K562 (cell line): ENCODE measurements around the gene RCC1. TPM values are rescaled to one million over a fixed set of nuclear protein-coding genes. Genes with fewer than 3 reads are reported as not detected.

Experiments
- ATAC-seq: fragments of 200-7000 bp; cut with Tn5 transposase; 3 replicates; pipeline ENCODE4 v1.9.1; 2020; ENCODE audit warnings: moderate library complexity
- BruUV-seq: library from RNA; stranded (reverse); fragments of 400-500 nt; replicated peaks from 2 replicates; lab custom pipeline; 2021; lab: Mats Ljungman, UMichigan
- CTCF ChIA-PET: fragments of 300-600 bp; formaldehyde crosslinking; extraction: SDS; loops from one replicate; lab custom pipeline; 2021; ENCODE audit warnings: low intra/inter-chr PET ratio; lab: Yijun Ruan, JAX
- POLR2A ChIA-PET: fragments of 300-600, 350-650 bp; sonication (Branson Sonifier 250); formaldehyde crosslinking; extraction: SDS; loops from one replicate; lab custom pipeline; 2021; ENCODE audit warnings: antibody characterized with exemption, inconsistent platforms; lab: Yijun Ruan, JAX
- DNase-seq, 4 experiments: peaks; one replicate each; pipeline versions ENCODE4 v3.0.0 to v3.0.0-alpha.2; 2011 to 2018; ENCODE audit warnings: low spot score in 3 of 4, mixed read lengths in 3 of 4; ENCODE audit errors: extremely low read depth in 1 of 4
- FAIRE-seq: peaks from 2 replicates; lab custom pipeline; 2011; peaks lifted over from hg19 to GRCh38; lab: Jason Lieb, UNC
- H2AFZ ChIP-seq: 2 replicates; pipeline ENCODE4 v1.6.0; 2011; ENCODE audit warnings: low read depth, low read length, control low read depth, inconsistent platforms
- H3K27ac ChIP-seq: fragments of 200-600 bp; 3 replicates; pipeline ENCODE4 v1.8.0; 2011; ENCODE audit warnings: low read depth, mild to moderate bottlenecking, control low read depth, inconsistent platforms, low read length, moderate library complexity, mixed read lengths; ENCODE audit errors: extremely low read depth
- H3K27me3 ChIP-seq, 2 experiments: fragments of 300-600 bp in 1 of 2; 2 replicates in 1 of 2; 3 replicates in 1 of 2; pipeline versions ENCODE4 v1.6.0 to v1.8.0; 2011; ENCODE audit warnings: inconsistent platforms in 2 of 2, low read length in 2 of 2, mild to moderate bottlenecking in 1 of 2, mixed read lengths in 1 of 2, moderate library complexity in 1 of 2; ENCODE audit not compliant: control insufficient read depth in 2 of 2, insufficient read depth in 2 of 2
- H3K36me3 ChIP-seq: fragments of 300-600 bp; 3 replicates; pipeline ENCODE4 v1.8.0; 2011; ENCODE audit warnings: mild to moderate bottlenecking, low read length, inconsistent platforms; ENCODE audit not compliant: control insufficient read depth, insufficient read depth
- H3K4me1 ChIP-seq, 2 experiments: fragments of 200-600 bp in 1 of 2; replicated peaks in 1 of 2; 2 replicates in 1 of 2; 3 replicates in 1 of 2; pipeline versions ENCODE4 v1.5.1 to v1.8.0; 2011; ENCODE audit warnings: inconsistent platforms in 2 of 2, low read length in 2 of 2, mild to moderate bottlenecking in 1 of 2, mixed read lengths in 1 of 2, moderate library complexity in 1 of 2; ENCODE audit not compliant: control insufficient read depth in 2 of 2, insufficient read depth in 2 of 2
- H3K4me2 ChIP-seq: 2 replicates; pipeline ENCODE4 v1.6.1; 2011; ENCODE audit warnings: low read length, control low read depth, inconsistent platforms, mixed read lengths; ENCODE audit not compliant: insufficient read depth
- H3K4me3 ChIP-seq: fragments of 200-600 bp; sonication (generic), shearing (Covaris generic); 2 replicates; pipeline ENCODE4 v1.5.1; 2016; ENCODE audit warnings: control low read depth, inconsistent platforms
- H3K79me2 ChIP-seq: fragments of 200-600 bp; 3 replicates; pipeline ENCODE4 v1.8.0; 2011; ENCODE audit warnings: low read length, inconsistent platforms; ENCODE audit not compliant: control insufficient read depth, insufficient read depth
- H3K9ac ChIP-seq, 2 experiments: 2 replicates each; pipeline versions ENCODE4 v1.6.0 to v1.6.1; 2011; ENCODE audit warnings: low read depth in 2 of 2, low read length in 2 of 2, control low read depth in 1 of 2, inconsistent platforms in 1 of 2, mild to moderate bottlenecking in 1 of 2, mixed read lengths in 1 of 2; ENCODE audit not compliant: insufficient read depth in 1 of 2
- H3K9me1 ChIP-seq: one replicate; pipeline ENCODE4 v1.6.0; 2011; ENCODE audit warnings: inconsistent platforms, mild to moderate bottlenecking, low read length, moderate library complexity; ENCODE audit not compliant: control insufficient read depth, insufficient read depth
- H3K9me3 ChIP-seq: replicated peaks from 2 replicates; pipeline ENCODE4 v1.5.1; 2011; ENCODE audit warnings: low read depth, low read length, inconsistent platforms; ENCODE audit not compliant: control insufficient read depth, insufficient read depth
- H4K20me1 ChIP-seq: replicated peaks from 2 replicates; pipeline ENCODE4 v1.6.1; 2011; ENCODE audit warnings: low read length, inconsistent platforms, mixed read lengths; ENCODE audit not compliant: control insufficient read depth, insufficient read depth
- CBFA2T3 ChIP-seq: fragments of 450-650 bp; IDR thresholded peaks from 2 replicates; pipeline ENCODE4 v1.6.1; 2017
- FOXK1 ChIP-seq: sonication (generic); formaldehyde crosslinking; IDR thresholded peaks from 2 replicates; pipeline ENCODE4 v1.8.0; 2022; ENCODE audit warnings: missing genetic modification reagents, mild to moderate bottlenecking, borderline replicate concordance
- FOXM1 ChIP-seq, 2 experiments: fragments of 450-650 bp in 1 of 2; sonication (generic) in 1 of 2; formaldehyde crosslinking in 1 of 2; IDR thresholded peaks; 2 replicates each; pipeline versions ENCODE4 v1.6.1 to v1.9.0; 2017 to 2022; ENCODE audit warnings: low read depth in 2 of 2, mild to moderate bottlenecking in 2 of 2, missing genetic modification reagents in 1 of 2, moderate library complexity in 1 of 2
- MAFG ChIP-seq: fragments of 450-650 bp; conservative IDR thresholded peaks from 2 replicates; pipeline ENCODE4 v1.6.1; 2016; ENCODE audit warnings: missing genetic modification characterization, missing compliant biosample characterization
- MTF1 ChIP-seq: fragments of 250-450 bp; sonication (Bioruptor Pico); IDR thresholded peaks from 2 replicates; pipeline ENCODE4 v1.9.0; 2021; ENCODE audit warnings: moderate library complexity, mild to moderate bottlenecking, inconsistent platforms, borderline replicate concordance
- RBM15 ChIP-seq: fragments of 200-400 bp; formaldehyde crosslinking; IDR thresholded peaks from 2 replicates; pipeline ENCODE4 v1.6.1; 2018; ENCODE audit warnings: mild to moderate bottlenecking, low read length, moderate library complexity; ENCODE audit not compliant: insufficient read depth
- RBM25 ChIP-seq: fragments of 200-400 bp; formaldehyde crosslinking; IDR thresholded peaks from 2 replicates; pipeline ENCODE4 v1.6.1; 2018; ENCODE audit warnings: low read length, low read depth, moderate library complexity; ENCODE audit not compliant: severe bottlenecking
- SMARCE1 ChIP-seq: fragments of 450-650 bp; IDR thresholded peaks from 2 replicates; pipeline ENCODE4 v1.7.1; 2016; ENCODE audit warnings: mild to moderate bottlenecking
- SP1 ChIP-seq: sonication (generic); formaldehyde crosslinking; IDR thresholded peaks from 2 replicates; pipeline ENCODE4 v1.8.1; 2022; ENCODE audit warnings: mild to moderate bottlenecking, missing genetic modification reagents
- ZEB2 ChIP-seq: fragments of 450-650 bp; IDR thresholded peaks from 2 replicates; pipeline ENCODE4 v1.6.1; 2016
- ZNF133 ChIP-seq: fragments of 250-450 bp; sonication (Bioruptor Pico); IDR thresholded peaks from 2 replicates; pipeline ENCODE4 v1.4.0; 2020; ENCODE audit warnings: mild to moderate bottlenecking
- ZNF830 ChIP-seq: fragments of 250-450 bp; sonication (Bioruptor Pico); IDR thresholded peaks from 2 replicates; pipeline ENCODE4 v1.5.0; 2021; ENCODE audit warnings: mild to moderate bottlenecking
- WGBS: fragments of 100-300 bp; shearing (Covaris generic); methylation state at CpG from one replicate; pipeline ENCODE4 v1.1.6; 2016; ENCODE audit warnings: low coverage, mixed read lengths; ENCODE audit not compliant: insufficient coverage; ENCODE audit errors: missing lambda C conversion rate; 5-methylcytosine and 5-hydroxymethylcytosine counted together
- in situ Hi-C: fragments of 300-500 bp; cut with MboI; formaldehyde crosslinking; loops from 4 replicates; pipeline ENCODE4 v1.15.0; 2018; ENCODE audit warnings: inconsistent platforms, mixed read lengths
- intact Hi-C: fragments of 100-400 bp; cut with micrococcal nuclease; formaldehyde crosslinking; loops from 2 replicates; pipeline ENCODE4 v1.14.2; 2022
- polyA plus RNA-seq, 8 experiments: library from polyadenylated mRNA; depleted of rRNA in 4 of 8; stranded (reverse) in 5 of 8; unstranded in 3 of 8; fragments of >200 nt; fragmentation: Nextera tagmentation in 2 of 8; fragmentation: Illumina TruSeq in 1 of 8; extraction: Ambion mirVana in 2 of 8; extraction: Trizol in 1 of 8; gene quantifications; 2 replicates each; pipeline versions ENCODE4 v1.2.1 to v1.2.3, GENCODE V29; 2011 to 2014; ENCODE audit warnings: inconsistent platforms in 1 of 8, missing spikeins in 1 of 8
- total RNA-seq, 7 experiments: library from RNA; depleted of rRNA in 6 of 7; stranded (reverse); fragments of >200 nt in 6 of 7; fragmentation: Illumina TruSeq in 2 of 7; extraction: Trizol in 2 of 7; gene quantifications; 2 replicates each; pipeline versions ENCODE4 v1.2.1 to v1.2.3, GENCODE V29; 2011 to 2021; ENCODE audit warnings: low replicate concordance in 1 of 7

The RCC1 gene
- total and polyA plus RNA-seq, 9 of the 15 experiments (the other 6 are each of a cell fraction or from before 2014, with no cell fraction given) = 16.4 to 202 (median 107) TPM

- TF ChIP-seq ZNF133 (CRISPR knock-in tag) = no peak
- no peak for TF ChIP-seq MTF1 (CRISPR knock-in tag)
- no peak for TF ChIP-seq MAFG (tag)
Measured at GRCh38 chr1:28518000-28518744, 12.3 kb downstream of the RCC1 start (continued).

- under 1% methylated on average over 21 of the region's 21 CpGs for whole genome bisulfite sequencing
- POLR2A ChIA-PET = interaction anchor here (0.7 to 9.8 kb wide), 11 partner anchors 9 to 371 kb away, joined by 3 to 123 read pairs (median 3); partner anchors contain the start of genes RCC1 and RNU11
- Histone ChIP-seq H3K4me2 (peak overlapping the region; percentile 99), H3K4me3 (peak overlapping the region; percentile 74), H3K27ac (peak overlapping the region; percentile 99), H3K9ac (peak overlapping the region; percentile 93 to 98), H3K9me3 (no peaks in the 10 kb centered on the region), H4K20me1 (peaks cover 31% of the 10 kb centered on the region), H3K36me3 (peaks cover 34% of the 10 kb centered on the region; the same call in 2 of the 3 replicates), H3K79me2 (peaks cover 56% of the 10 kb centered on the region), H2AFZ (peak overlapping the region; percentile 93), H3K27me3 (no peaks in the 10 kb centered on the region), H3K4me1 (peaks cover 46 to 47% of the 10 kb centered on the region in 2 experiments), H3K9me1 (peaks cover 5% of the 10 kb centered on the region)
- intact Hi-C loops (loop anchor here (1.0 to 5.0 kb wide), 9 partner anchors 34 to 1027 kb away; partner anchors contain the start of genes PHACTR4, RNU11, TRNAU1AP and WASF2), in situ Hi-C loops (loop anchor here (5.0 kb wide), 1 partner anchor 83 kb away; no protein-coding TSS in a partner anchor)
- FAIRE-seq = peak; percentile 72
- peak; percentile 48 to 78 (median 62) for DNase-seq
- TSS peak; percentile 36 for BruUV-seq
- CTCF ChIA-PET = interaction anchor here (0.6 to 4.6 kb wide), 5 partner anchors 63 to 359 kb away, joined by 3 to 56 read pairs (median 4); no protein-coding TSS in a partner anchor
- peak; percentile 6 for ATAC-seq
- no peak for TF ChIP-seq FOXM1 (IDR thresholded peaks at IDR 0.05; ENCODE audit: low read depth)
- TF ChIP-seq FOXM1 (CRISPR knock-in tag; IDR thresholded peaks at IDR 0.05; ENCODE audit: low read depth) = peak; percentile 83; the same call in 1 of the 2 replicates
- no peak for TF ChIP-seq RBM15
- TF ChIP-seq RBM25 = no peak
- TF ChIP-seq FOXK1 = peak; percentile 68; the same call in 1 of the 2 replicates
- TF ChIP-seq ZEB2 = peak; percentile 89
- peak; percentile 27; the same call in 1 of the 2 replicates for TF ChIP-seq SP1
- TF ChIP-seq CBFA2T3 = no peak; the same call in 1 of the 2 replicates
- 0 out of 2 replicates have a peak, but pooled peaks have one; percentile 74 for TF ChIP-seq ZNF830 (CRISPR knock-in tag)
- peak; percentile 52; the same call in 1 of the 2 replicates for TF ChIP-seq SMARCE1
Measured at GRCh38 chr1:28518745-28519341, 13.0 kb downstream of the RCC1 start.
